C4-2B (cell line): Measurements from ENCODE around the gene POPDC2.

Source experiments
- CTCF ChIP-seq: fragments of 450-650 bp; conservative IDR thresholded peaks from 2 replicates; pipeline ENCODE4 v1.5.1; 2017; ENCODE audit warnings: mild to moderate bottlenecking
- ZFX ChIP-seq: fragments of 450-650 bp; IDR thresholded peaks from 2 replicates; pipeline ENCODE4 v1.6.1; 2017

DNA sequence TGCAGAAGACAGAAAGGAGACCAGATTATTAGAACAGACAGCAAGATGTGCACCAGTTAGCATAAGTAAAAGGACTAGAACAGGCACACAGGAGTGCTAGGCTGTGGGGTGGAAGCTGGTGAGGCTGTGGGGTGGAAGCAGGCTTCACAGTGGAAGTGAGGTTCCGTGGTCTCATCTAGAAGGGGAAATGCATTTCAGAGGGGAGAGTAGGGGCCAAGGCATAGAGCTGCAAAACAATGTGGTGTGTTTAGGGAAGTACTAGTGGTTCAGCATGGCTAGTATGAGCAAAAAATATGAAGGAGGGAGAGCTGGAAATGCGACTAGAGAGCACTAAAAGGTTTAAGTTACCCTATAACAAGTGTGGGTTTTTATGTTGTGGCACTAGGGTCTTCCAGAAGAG is 6.5 kb downstream of the POPDC2 start:
- TF ChIP-seq CTCF (no peak), ZFX (no peak)
